ENCODE data around the gene TCHHL1. TPM values are rescaled to one million over a fixed set of nuclear protein-coding genes. Genes with fewer than 3 reads are reported as not detected.

Gene TCHHL1
- total and polyA plus RNA-seq, 4 experiments from 2014 or later: not detected

GRCh38 chr1:152034654-152035538 lies 54.0 kb downstream of the TCHHL1 start:
- peak overlapping the region; percentile 73 to 77 for H3K4me3 ChIP-seq (ENCODE audit: low read length in 2 of 2)
- no peaks in the 10 kb centered on the region for H3K27me3 ChIP-seq (ENCODE audit: insufficient read depth, low read length)
- Mint-ChIP-seq H3K4me1 (peaks cover 23 to 53% (median 43%) of the 10 kb centered on the region in 4 donors), H3K4me3 (peak overlapping the region; percentile 91 to 100 (median 100)), H3K9me3 (no peaks in the 10 kb centered on the region), H3K36me3 (peaks cover 30 to 54% of the 10 kb centered on the region in 2 donors), H3K27ac (peak overlapping the region; percentile 97 to 100 (median 99)), H3K27me3 (no peaks in the 10 kb centered on the region)
- no peaks in the 10 kb centered on the region for H3K9me3 ChIP-seq (ENCODE audit: control insufficient read depth in 1 of 2, low read length in 2 of 2)
- intact Hi-C loops (cut with micrococcal nuclease): loop anchor here (1.0 to 2.0 kb wide), 2 partner anchors 13 to 42 kb away; partner anchors contain the start of gene S100A10
- H3K36me3 ChIP-seq (ENCODE audit: insufficient read depth, low read length): peaks cover 31% of the 10 kb centered on the region
- H3K27ac ChIP-seq (ENCODE audit: low read depth, low read length): peak overlapping the region; percentile 88
- peak; percentile 75 to 87 (median 80) for DNase-seq
- POLR2A ChIA-PET (ENCODE audit: partially characterized antibody): interaction anchor here (0.7 to 4.9 kb wide), 23 partner anchors 12 to 425 kb away, joined by 3 to 207 read pairs (median 4); partner anchors contain the start of genes MRPL9, S100A10 and THEM4
- CTCF ChIA-PET (ENCODE audit: partially characterized antibody): interaction anchor here (0.7 to 5.6 kb wide), 20 partner anchors 13 to 424 kb away, joined by 3 to 111 read pairs (median 4); no protein-coding TSS in a partner anchor
- H3K4me1 ChIP-seq (ENCODE audit: insufficient read depth, low read length): peaks cover 38% of the 10 kb centered on the region

- H3K4me1 Mint-ChIP-seq: peaks cover 27 to 55% (median 45%) of the 10 kb centered on the region in 4 donors
These were observed 54.6 kb downstream of the TCHHL1 start for GRCh38 chr1:152034324-152034653.

More at GRCh38 chr1:152034324-152034653, 54.6 kb downstream of the TCHHL1 start:
- Histone ChIP-seq H3K4me1 (ENCODE audit: insufficient read depth, low read length) (peaks cover 38% of the 10 kb centered on the region), H3K27ac (ENCODE audit: low read depth, low read length) (peak overlapping the region; percentile 88), H3K9me3 (ENCODE audit: control insufficient read depth in 1 of 2, low read length in 2 of 2) (no peaks in the 10 kb centered on the region), H3K4me3 (ENCODE audit: low read length in 2 of 2) (peak overlapping the region; percentile 73 to 77), H3K27me3 (ENCODE audit: insufficient read depth, low read length) (no peaks in the 10 kb centered on the region), H3K36me3 (ENCODE audit: insufficient read depth, low read length) (peaks cover 31% of the 10 kb centered on the region)
- no peak for DNase-seq
- H3K9me3 Mint-ChIP-seq: no peaks in the 10 kb centered on the region
- peak overlapping the region; percentile 91 to 100 (median 100) for H3K4me3 Mint-ChIP-seq
- no peaks in the 10 kb centered on the region for H3K27me3 Mint-ChIP-seq
- H3K36me3 Mint-ChIP-seq: peaks cover 34 to 58% of the 10 kb centered on the region in 2 donors
- intact Hi-C loops (cut with micrococcal nuclease): loop anchor here (2.0 kb wide), 1 partner anchor 41 kb away; the partner anchor contains the start of gene S100A10
- ChIA-PET CTCF (ENCODE audit: partially characterized antibody) (interaction anchor here (0.7 to 5.6 kb wide), 18 partner anchors 12 to 424 kb away, joined by 3 to 111 read pairs (median 4); no protein-coding TSS in a partner anchor), POLR2A (ENCODE audit: partially characterized antibody) (interaction anchor here (0.7 to 4.9 kb wide), 14 partner anchors 13 to 425 kb away, joined by 3 to 207 read pairs (median 4); partner anchors contain the start of genes S100A10 and THEM4)
- peak overlapping the region; percentile 97 to 100 (median 99) for H3K27ac Mint-ChIP-seq

Other genes starting within 250 kb of the TCHHL1 start
- 1 to 10 TPM; 1.0 to 1.7 TPM for gene C2CD4D, start 249.2 kb downstream of the TCHHL1 start, total RNA-seq
- gene C2CD4D, start 249.2 kb downstream of the TCHHL1 start, polyA plus RNA-seq: 1 to 10 TPM; 1.3 to 3.4 TPM
- not detected for gene THEM5, start 235.4 kb downstream of the TCHHL1 start, total RNA-seq
- under 1 TPM in 1 of 2 donors, not detected in 1; 0.40 TPM for gene THEM5, start 235.4 kb downstream of the TCHHL1 start, polyA plus RNA-seq
- gene THEM4, start 179.6 kb downstream of the TCHHL1 start, total RNA-seq: 100 to 1,000 TPM; 105 to 106 TPM
- 100 to 1,000 TPM; 113 to 122 TPM for gene THEM4, start 179.6 kb downstream of the TCHHL1 start, polyA plus RNA-seq
- gene S100A10, start 95.2 kb downstream of the TCHHL1 start, total RNA-seq: 100 to 1,000 TPM; 218 to 231 TPM
- 1,000 to 10,000 TPM in 1 of 2 donors, 100 to 1,000 TPM in 1; 855 to 1,427 TPM for gene S100A10, start 95.2 kb downstream of the TCHHL1 start, polyA plus RNA-seq
- 100 to 1,000 TPM; 239 to 247 TPM for gene S100A11, start 52.1 kb downstream of the TCHHL1 start, total RNA-seq
- 1,000 to 10,000 TPM in 1 of 2 donors, 100 to 1,000 TPM in 1; 610 to 1,204 TPM for gene S100A11, start 52.1 kb downstream of the TCHHL1 start, polyA plus RNA-seq
- under 1 TPM in 1 of 2 experiments, not detected in 1; 0.06 TPM for gene TCHH, start 26.4 kb upstream of the TCHHL1 start, total RNA-seq
- gene TCHH, start 26.4 kb upstream of the TCHHL1 start, polyA plus RNA-seq: not detected
- not detected for gene RPTN, start 70.2 kb upstream of the TCHHL1 start, total RNA-seq
- gene RPTN, start 70.2 kb upstream of the TCHHL1 start, polyA plus RNA-seq: not detected
- gene HRNR, start 135.1 kb upstream of the TCHHL1 start, total RNA-seq: not detected
- gene HRNR, start 135.1 kb upstream of the TCHHL1 start, polyA plus RNA-seq: not detected
- gene FLG, start 236.2 kb upstream of the TCHHL1 start, total RNA-seq: not detected
- gene FLG, start 236.2 kb upstream of the TCHHL1 start, polyA plus RNA-seq: not detected

Data from CD4-positive, alpha-beta memory T cell (primary cell).